Cardiac muscle cell (in vitro differentiated cells and primary cell): Measurements from ENCODE around the gene EIF2S2. TPM values are rescaled to one million over a fixed set of nuclear protein-coding genes. Genes with fewer than 3 reads are reported as not detected.
A peak's percentile ranks its signal among the peaks of the same experiment; 100 is the strongest.

Experiments
- DNase-seq, 2 donors: peaks; one replicate each; pipeline versions ENCODE4 v3.0.0 to v3.0.0-alpha.2; 2010 to 2017; ENCODE audit warnings: low read depth in 1 of 2, low spot score in 1 of 2
- H3K27ac ChIP-seq: fragments of 200-600 bp; sonication (generic); 2 replicates; pipeline ENCODE4 v1.5.1; 2016
- H3K27me3 ChIP-seq: fragments of 200-600 bp; sonication (generic); 2 replicates; pipeline ENCODE4 v1.6.0; 2016; ENCODE audit warnings: control low read depth
- H3K36me3 ChIP-seq: fragments of 200-600 bp; sonication (generic); 2 replicates; pipeline ENCODE4 v1.5.1; 2016; ENCODE audit warnings: control low read depth
- H3K4me1 ChIP-seq: fragments of 200-600 bp; sonication (generic); 2 replicates; pipeline ENCODE4 v1.8.1; 2017; ENCODE audit warnings: low read depth, mild to moderate bottlenecking, mixed run types
- H3K4me3 ChIP-seq: fragments of 200-600 bp; sonication (generic); 2 replicates; pipeline ENCODE4 v1.5.1; 2016; ENCODE audit warnings: mild to moderate bottlenecking
- H3K9me3 ChIP-seq: fragments of 200-600 bp; sonication (generic); 2 replicates; pipeline ENCODE4 v1.5.1; 2017; ENCODE audit warnings: low read depth, mild to moderate bottlenecking, control low read depth
- CTCF ChIP-seq: IDR thresholded peaks from 2 replicates; pipeline ENCODE4 v1.5.1; 2012; ENCODE audit warnings: low read depth, mild to moderate bottlenecking, low read length
- polyA plus RNA-seq: library from polyadenylated mRNA; unstranded; fragments of >200 nt; fragmentation: Nextera tagmentation; extraction: Ambion mirVana; gene quantifications from 2 replicates; pipeline ENCODE4 v1.2.1, GENCODE V29; 2016
- total RNA-seq: library from RNA; depleted of rRNA; stranded (reverse); fragments of >200 nt; gene quantifications from 2 replicates; pipeline ENCODE4 v1.2.3, GENCODE V29; 2016

The EIF2S2 gene
- total and polyA plus RNA-seq, 2 experiments from 2014 or later = 42.6 to 43.4 TPM

DNA sequence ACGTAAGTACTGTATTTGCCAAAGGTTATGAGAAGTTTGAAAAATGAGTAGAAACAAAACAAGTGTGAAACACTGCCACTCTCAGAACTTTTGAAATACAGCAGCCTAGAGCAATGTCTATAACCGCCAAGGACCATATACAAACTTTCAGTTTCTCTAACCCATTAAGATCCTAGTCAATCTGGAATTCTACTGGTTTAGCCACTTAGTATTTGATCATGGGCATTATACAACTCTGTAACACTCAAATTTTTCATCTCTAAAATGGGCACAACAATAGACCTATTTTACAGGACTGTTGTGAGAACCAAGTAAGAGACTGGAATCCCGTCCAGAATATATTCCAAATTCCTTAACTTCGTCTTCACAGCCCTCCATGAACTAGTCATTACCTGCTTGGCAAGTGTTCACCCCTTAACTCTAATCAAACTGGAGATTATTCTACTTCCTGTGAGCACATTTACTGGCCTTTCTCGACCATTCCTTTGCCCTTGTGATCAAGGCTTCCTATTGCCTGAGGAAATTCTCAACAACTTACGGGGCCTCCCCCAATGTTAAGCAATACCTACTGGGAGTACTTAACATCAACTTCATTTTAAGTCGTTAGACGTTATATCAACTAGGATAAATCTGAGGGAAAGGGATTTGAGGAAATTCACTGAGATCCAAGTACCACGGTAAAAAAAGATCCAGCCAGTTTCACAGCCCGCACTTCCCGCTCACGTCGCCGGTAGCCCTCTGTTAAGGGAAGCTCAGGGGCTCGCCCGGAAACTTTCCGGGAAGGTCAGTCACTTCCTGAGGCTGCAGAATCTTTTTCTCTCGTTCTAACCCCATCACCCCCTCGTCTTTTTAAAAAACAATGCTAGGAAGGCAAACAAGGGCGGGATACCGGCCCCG is 1.1 kb downstream of the EIF2S2 start:
- Histone ChIP-seq H3K4me1 (peaks cover 6% of the 10 kb centered on the region), H3K4me3 (peak overlapping the region; percentile 61), H3K27ac (peak overlapping the region; percentile 97), H3K9me3 (no peaks in the 10 kb centered on the region), H3K27me3 (no peaks in the 10 kb centered on the region), H3K36me3 (no peaks in the 10 kb centered on the region)
- TF ChIP-seq CTCF = peak; percentile 11
- peak; percentile 45 to 87 for DNase-seq

DNA sequence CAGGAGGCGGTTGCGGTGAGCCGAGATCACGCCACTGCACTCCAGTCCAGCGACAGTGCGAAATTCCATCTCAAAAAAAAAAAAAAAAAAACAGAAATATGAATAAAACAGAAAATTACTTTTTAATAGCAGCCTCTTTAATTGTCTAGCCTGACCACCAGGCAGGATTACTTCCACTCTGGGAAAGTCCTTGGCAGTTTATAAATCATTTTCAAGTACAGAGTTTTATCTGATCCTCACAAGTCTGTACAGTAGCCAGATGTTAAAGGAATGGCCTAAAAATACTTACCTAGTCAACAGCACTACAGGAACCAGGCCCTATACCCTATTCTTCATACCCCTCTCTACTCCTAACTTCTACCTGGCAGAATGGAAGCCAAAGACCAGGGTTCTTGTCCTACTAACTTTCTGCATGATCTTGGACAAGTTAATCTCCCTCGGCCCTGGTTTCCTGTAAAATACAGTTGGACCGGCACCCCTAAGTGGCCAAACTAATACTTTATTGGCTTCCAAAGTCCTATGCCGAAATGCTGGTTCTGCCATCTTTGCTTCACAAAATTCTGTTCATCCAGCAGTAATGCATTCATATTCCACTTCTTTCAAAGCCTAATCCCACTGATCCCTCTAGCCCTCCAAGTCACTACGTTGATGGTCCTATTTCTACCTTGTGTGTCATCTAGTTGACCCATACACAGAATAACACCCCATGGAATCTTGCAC is 1.9 kb downstream of the EIF2S2 start:
- Histone ChIP-seq H3K36me3 (peaks cover 3% of the 10 kb centered on the region), H3K4me1 (peaks cover 6% of the 10 kb centered on the region), H3K27ac (peak overlapping the region; percentile 97), H3K27me3 (no peaks in the 10 kb centered on the region), H3K4me3 (peak overlapping the region; percentile 61), H3K9me3 (no peaks in the 10 kb centered on the region)
- peak in 1 of 2 donors; percentile 17 for DNase-seq
- TF ChIP-seq CTCF = no peak

GRCh38 chr20:34109442-34109841 is 2.6 kb downstream of the EIF2S2 start:
- no peak overlapping the region for H3K4me3 ChIP-seq
- peaks cover 10% of the 10 kb centered on the region for H3K36me3 ChIP-seq
- H3K4me1 ChIP-seq = peaks cover 6% of the 10 kb centered on the region
- no peak overlapping the region for H3K27ac ChIP-seq
- DNase-seq = no peak
- no peaks in the 10 kb centered on the region for H3K9me3 ChIP-seq
- H3K27me3 ChIP-seq = no peaks in the 10 kb centered on the region
- no peak for TF ChIP-seq CTCF

DNA sequence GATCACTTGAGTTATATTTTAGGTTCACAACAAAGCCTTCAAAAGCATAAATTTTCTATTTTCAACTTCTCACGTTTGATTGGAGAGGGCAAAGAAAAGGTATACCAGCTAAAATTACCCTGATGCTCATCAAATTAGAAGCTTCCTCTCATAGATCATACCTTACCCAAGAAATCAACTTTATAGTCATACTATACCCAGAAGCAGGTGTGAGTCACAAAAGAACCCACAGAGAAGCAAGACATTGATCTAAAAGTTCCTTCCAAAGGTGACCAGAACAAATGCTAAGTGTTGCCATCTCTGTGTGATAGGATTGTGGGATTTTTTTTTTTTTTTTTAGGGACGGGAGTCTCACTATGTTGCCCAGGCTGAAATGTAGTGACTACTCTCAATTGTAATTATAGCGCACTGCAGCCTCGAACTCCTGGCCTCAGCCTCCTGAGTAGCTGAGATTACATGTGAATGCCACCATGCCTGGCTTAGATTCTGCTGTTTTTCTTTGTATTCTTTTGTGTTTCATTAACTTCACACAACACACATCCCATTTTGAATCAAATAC is 3.3 kb downstream of the EIF2S2 start:
- no peak overlapping the region for H3K4me3 ChIP-seq

More for the DNA sequence above, 3.3 kb downstream of the EIF2S2 start:
- H3K36me3 ChIP-seq = peaks cover 18% of the 10 kb centered on the region
- no peaks in the 10 kb centered on the region for H3K9me3 ChIP-seq
- TF ChIP-seq CTCF = no peak
- no peak for DNase-seq
- no peak overlapping the region for H3K27ac ChIP-seq
- peaks cover 6% of the 10 kb centered on the region for H3K4me1 ChIP-seq
- H3K27me3 ChIP-seq = no peaks in the 10 kb centered on the region
